GM21825 (cell line): ENCODE measurements around the gene NOXA1.
"Not testable (repeated sequence)": the region's sequence is repeated elsewhere in the genome, so short reads cannot be mapped to it uniquely, and the experiment has no call there.

ENCODE experiments used
- ATAC-seq: cut with Tn5 transposase; IDR thresholded peaks from one replicate; pipeline ENCODE4 v1.9.1; 2021; ENCODE audit warnings: mild to moderate bottlenecking, moderate library complexity; ENCODE audit not compliant: unreplicated experiment

NOXA1 gene

DNA sequence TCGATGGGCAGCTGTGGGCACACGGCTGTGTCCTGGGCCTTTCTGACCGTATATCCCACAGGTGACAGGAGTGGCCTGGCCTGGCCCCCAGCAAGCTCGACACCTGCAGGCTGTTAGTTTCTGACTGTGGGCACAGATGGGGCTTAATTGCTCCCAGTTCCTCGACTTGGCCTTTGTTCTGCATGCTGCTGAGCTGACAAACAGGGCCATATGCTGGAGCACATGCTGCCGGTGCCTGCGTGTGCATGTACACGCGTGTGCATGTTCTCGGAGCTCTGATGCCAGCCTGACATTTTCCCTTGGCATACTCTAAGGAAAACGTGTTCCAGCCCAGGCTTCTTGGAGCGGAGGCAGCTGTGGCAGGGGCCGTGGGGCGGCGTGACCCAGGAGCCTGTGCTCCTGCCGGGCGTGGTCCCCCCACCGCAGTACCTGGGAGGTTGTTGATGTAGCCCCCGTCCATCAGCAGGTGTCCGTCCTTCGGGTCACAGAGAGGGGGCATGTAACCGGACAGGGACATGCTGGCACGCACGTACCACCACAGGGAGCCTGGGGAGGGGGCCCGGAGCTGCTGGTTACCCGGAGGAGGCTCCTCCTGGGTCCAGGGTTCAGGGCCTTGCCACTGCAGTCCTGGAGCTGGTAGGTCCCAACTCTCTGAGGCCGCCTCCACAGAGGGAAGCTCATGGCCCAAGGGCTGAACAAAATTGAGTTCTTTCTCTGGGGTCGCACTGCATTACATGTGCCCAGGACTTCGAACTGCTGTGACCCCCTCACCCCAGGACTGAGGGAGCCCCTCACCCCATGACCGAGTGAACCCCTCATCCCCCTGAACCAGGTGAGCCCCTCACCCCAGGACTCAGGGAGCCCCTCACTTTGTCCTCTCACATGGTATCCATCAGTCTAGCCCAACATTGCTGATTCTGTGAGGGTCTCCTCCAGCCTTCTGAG is 40.1 kb downstream of the NOXA1 start:
- no peak for ATAC-seq

DNA sequence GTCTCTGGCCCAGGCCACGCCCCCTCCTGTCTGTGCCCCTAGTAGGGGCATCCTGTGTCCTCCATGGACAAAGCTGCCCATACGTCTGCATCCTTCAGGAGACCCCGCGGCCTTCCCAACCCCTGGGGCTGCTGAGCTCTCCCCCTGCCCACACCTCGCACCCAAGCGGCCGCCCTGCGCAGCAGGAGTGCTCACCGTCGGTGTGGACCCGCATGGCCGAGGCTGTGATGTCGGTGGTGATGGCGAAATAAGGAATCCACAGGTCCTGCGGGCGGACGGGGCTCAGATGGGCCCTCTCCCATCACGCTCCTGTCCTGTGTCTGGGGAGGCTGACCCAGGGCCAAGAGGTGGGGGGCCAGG is 40.7 kb downstream of the NOXA1 start:
- ATAC-seq: no peak

DNA sequence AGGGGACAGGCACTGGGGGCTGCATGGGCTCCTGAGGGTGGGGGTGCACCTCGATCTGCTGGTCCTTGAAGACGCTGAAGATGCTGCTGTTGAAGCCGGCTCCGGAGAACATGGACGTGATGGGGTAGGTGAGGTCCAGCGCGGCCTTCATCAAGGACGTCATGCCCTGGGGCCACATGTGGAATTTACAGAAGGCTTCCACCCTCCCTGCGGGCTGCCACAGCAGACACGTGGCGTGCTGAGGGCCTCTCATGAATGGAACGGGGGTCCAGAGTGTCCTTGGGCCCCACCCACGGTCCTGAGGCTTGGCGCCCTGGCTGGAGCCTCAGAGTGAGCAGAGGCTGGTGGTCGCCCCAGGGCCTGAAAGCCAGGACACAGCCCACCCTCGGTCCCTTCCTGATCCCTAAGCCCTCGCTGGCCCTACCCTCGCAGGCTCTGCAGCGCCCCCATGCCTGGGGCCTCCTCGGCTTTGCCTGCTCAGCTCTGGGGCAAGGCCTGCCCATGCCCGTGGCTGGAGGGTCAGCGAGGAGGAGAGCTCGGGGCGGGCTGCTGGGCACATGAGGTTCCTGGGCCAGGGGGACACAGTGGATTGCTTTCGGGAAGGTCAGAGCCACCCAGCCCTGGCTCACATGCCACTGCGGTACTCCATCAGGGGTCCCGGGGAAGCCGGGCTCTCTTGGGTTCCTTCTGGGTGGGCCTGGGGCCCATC is 41.3 kb downstream of the NOXA1 start:
- ATAC-seq: no peak

DNA sequence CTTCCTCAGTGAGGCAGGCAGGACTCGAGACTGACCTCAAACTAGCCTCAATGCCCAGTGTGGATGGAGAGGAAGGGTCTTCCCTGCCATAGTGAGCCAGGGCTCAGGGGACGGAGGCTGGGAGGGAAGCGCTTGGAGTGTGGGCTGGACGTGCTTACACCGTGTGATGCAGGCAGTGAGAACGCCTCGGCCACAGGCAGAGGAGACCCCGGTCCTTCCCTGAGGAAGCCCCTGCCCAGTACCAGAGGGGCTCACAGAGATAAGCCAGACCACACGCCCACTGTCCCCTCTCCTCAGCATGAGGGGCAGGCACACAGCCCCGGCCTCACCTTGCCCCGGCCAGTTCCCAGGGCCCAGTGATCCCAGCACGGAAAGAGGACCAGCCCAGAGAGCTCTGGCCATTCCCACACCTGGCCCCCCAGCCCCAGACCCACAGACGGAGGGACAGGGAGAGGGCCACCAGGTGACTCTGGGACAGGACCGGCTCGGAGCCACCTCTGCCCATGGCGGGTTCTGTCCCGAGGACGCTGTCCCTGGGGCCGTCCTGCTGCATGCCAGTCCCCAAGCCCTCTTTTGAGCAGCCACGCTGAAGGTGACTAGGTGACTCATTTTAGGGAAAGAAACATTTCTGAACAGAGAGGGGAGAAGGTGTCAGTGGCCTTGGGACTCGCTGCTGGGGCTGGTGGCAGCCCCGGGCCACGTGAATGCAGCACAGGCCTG is 42.0 kb downstream of the NOXA1 start:
- no peak for ATAC-seq

DNA sequence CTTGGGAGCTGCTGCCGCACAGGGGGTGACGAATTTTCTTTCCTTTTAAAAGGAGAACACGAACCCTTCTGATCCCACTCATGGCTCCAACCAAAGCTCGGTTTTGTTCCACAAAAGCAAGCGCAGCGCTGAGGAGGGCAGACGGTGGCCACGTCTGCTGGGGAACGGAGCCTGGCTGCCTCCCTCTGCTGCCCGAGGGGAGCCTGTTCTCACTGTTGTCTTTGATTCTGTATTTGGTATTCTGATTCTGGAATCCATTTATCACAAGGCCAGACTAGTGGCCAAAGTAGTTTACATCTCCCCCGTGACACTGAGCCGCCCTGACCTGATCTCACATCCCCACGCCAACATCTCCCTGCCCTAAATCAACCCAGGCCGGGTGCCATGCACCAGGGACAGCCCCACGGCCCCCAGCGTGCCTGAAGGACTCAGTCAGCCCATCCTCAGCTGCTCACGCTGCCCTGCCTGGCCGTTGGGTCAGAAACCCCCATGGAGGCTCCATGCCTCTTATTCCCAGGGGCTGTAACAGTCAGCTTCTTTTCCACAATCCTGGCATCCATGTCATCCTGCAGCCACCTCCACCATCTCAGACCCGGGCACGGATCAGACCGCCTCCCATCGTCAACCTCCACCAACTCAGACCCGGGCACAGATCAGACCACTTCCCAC is 42.7 kb downstream of the NOXA1 start:
- ATAC-seq: no peak

DNA sequence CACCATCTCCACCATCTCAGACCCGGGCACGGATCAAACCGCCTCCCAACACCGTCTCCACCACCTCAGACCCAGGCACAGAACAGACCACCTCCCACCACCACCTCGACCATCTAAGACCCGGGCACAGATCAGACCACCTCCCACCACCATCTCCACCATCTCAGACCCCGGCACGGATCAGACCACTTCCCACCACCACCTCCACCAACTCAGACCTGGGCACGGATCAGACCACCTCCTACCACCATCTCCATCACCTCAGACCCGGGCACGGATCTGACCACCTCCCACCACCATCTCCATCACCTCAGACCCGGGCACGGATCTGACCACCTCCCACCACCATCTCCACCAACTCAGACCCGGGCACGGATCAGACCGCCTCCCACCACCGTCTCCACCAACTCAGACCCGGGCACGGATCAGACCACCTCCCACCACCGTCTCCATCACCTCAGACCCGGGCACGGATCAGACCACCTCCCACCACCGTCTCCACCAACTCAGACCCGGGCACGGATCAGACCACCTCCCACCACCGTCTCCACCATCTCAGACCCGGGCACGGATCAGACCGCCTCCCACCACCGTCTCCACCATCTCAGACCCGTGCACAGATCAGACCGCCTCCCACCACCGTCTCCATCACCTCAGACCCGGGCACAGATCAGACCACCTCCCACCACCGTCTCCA is 43.3 kb downstream of the NOXA1 start:
- not testable (repeated sequence) for ATAC-seq

DNA sequence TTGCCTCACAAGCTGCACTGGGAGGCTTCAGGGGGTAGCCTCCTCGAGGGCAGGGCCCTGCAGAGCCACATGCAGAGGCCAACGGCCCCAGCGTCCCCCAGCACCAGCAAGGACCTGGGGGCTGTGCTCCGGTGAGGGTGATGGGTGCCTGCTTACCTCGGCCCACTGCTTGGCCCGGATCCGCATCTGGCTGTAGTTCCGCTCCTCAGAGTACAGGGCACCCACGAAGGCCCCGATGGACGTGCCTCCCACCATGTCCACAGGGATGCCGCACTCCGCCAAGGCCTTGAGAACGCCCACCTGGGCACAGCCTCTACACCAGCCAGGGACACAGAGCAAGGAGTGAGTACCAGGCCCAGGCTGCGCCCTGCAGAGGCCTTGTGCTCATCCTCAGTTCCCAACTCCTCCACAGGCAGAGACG is 44.0 kb downstream of the NOXA1 start:
- no peak for ATAC-seq

DNA sequence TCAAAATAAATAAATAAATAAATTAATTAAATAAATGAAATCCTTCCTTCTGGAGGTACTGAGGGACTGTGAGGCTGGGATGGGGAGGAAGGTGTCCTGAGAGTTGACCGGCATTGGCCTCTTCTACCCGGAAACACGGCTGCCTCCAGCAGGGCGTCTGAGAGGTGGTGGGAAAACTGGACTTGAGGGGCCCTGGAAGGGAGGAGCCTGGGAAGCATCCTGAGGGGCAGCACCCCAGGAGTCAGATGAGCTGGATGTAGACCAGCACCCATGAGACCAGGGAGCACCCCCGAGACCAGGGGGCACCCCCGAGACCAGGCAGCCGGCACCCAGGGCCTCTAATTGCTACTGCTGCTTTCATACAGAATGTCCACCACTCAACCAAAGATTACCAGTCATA is 44.7 kb downstream of the NOXA1 start:
- ATAC-seq: no peak

DNA sequence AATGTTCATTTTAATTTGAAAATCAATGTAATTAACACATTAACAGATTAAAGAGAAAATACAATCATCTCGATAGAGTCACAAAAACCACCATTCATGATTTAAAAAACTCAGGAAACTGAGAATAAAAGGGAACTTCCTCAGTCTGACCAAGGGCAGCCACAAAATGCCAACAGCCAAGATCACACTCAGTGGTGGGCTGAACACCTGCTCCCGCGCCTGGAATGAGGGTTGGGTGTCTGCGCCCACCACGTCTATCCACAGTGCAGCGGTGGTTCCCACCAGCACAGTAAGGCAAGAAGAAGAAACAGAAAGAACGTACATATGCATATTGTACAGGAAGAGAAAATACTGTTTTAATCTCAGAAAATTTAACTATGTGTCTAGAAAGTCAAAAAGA is 47.6 kb downstream of the NOXA1 start:
- no peak for ATAC-seq

DNA sequence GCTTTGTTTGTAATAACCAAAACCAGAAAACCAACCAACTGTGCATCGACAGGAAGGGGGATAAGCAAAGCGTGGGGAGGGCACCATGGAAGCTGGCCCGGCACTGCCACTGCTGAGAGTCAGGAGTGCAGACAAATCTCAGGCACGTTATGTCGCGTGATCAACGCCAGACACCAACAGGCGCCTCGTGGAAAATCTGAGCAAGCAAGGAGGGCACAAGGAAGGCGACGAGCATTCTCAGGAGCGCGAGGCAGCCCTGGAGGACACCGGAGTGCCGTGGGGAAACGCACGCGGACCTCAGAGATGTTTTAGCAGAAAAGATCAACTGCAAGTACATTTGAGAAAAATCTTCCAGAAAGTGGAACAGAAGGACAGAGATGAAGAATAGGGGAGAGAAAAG is 51.1 kb downstream of the NOXA1 start:
- no peak for ATAC-seq

DNA sequence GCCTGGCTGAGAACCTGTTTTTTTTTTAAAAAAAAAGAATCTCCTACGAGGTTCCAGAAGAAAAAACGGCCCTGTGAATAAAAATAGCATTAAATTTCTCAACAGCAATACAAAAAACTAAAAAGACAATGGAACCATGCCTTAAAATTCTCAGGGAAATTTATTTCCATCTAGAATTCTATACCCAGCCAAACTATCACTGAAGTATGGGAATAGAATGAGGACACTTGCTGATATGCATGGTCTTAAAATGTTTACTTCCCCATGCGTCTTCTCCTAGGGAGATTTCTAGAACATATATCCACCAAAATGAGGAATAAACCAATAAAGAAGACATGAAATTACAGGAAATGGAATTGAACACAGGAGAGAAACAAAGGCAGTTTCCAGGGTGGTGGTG is 52.5 kb downstream of the NOXA1 start:
- ATAC-seq: no peak

DNA sequence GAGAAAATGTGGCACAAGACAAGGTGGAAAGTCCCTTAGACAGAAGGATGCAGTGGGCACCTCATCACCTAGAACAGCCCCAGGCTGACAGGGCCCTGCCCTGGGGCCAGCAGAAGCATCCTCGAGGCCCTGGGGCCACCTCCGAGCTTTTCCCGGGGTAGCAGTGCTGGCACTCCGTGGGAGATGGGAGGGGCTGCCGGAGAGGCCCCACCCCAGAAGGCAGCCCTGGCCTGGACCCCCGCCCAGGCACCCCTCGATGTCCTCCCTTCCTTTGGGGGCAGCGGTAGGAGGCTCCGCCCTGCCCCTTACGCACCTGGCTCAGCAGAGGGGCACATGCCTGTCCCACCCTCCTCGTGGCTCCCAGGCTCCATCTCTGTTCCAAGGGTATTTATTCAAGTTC is 53.7 kb downstream of the NOXA1 start:
- no peak for ATAC-seq

DNA sequence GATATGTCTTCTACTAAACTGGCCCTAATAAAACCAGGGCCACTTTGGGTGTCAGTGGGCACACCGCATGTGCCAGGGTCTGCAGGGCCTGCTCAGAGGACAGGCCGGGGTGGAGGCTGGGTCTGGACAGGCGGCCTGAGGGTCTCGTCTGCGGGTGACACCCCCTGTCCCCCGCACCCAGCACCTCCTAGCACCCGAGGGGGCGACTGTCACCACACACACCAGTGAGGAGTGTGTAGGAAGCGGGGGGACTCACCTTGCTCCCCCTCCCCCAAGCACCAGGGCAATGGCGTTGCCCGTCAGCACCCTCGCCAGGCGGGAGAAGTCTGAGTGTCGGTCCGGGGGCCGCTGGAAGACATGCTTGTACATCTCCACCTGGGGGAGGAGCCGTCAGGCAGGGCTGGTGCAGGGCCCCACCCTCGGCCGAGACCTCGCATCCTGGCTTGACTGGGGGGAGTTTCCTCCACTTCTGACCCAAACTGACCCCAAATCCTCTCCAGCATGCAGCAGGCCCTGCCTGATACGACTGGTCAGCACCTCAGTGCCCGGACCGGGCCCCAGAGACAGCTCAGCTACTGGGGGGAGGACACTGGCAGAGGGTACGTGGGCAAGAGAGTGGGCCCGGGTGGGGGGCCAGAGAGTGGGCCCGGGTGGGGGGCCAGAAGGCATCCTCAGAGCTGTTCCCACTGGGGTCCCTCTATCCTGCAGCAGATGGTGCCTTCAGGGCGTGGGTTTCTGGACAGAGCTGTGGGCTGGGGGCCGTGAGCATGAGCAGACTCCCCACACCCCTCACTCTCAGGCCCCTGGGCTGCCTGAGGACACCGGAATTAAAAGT is 54.8 kb downstream of the NOXA1 start:
- ATAC-seq: no peak

DNA sequence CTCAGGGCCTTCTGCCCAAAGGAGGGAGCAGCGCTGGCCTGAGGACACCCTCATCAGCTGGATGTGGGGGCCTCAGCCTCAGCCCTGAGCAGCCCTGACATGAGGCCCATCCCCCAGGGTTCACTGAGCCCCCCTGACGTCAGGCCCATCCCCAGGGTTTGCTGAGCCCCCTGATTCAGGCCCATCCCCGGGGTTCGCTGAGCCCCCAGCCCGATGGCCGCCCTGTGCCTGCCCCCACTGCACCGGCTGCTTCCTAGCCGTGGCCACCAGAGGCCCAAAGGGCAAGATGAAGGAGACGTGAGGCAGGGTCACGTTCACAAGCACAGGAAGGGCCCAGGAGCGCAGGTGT is 55.4 kb downstream of the NOXA1 start:
- no peak for ATAC-seq

DNA sequence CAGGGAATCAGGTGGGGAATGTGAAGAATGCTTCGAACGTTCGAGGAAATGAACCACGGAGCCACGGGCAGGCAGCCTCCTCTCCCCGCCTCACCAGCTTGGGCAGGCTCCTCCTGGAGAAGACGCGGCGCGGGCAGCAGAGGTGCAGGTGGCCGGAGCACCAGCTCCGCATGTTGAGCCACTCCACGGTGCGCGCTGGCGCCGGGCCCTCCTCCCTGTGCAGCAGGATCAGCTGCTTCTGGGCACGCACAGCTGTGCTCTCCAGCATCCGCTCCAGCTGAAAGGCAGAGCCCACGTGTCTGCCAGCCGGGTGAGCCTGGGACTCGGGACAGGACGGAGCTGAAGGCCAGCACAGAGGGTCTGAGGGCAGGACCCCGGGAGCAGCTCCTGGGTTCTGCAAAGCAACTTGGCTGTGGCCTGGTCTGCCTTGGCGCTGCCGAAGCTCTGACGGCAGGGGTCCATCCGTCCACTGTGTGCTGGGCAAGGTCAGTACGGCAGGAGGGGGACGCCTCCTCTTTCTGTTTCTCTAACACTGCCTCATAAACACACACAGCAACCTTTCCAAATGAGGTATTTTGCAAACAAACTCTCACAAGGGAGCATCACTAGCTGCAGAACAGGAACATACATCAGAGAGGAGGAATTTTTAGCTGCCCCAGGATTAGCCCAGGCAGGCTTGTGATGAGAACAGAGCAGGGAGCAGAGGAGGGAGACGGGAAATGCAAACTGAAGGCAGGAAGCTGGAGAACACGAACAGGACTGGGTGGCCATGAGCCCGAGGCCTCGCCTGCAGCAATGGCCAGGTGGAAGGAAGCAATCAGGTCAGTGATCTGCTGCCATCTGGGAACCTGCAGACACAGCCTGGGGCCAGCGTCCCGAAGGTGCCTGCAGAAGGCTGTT is 56.0 kb downstream of the NOXA1 start:
- no peak for ATAC-seq

DNA sequence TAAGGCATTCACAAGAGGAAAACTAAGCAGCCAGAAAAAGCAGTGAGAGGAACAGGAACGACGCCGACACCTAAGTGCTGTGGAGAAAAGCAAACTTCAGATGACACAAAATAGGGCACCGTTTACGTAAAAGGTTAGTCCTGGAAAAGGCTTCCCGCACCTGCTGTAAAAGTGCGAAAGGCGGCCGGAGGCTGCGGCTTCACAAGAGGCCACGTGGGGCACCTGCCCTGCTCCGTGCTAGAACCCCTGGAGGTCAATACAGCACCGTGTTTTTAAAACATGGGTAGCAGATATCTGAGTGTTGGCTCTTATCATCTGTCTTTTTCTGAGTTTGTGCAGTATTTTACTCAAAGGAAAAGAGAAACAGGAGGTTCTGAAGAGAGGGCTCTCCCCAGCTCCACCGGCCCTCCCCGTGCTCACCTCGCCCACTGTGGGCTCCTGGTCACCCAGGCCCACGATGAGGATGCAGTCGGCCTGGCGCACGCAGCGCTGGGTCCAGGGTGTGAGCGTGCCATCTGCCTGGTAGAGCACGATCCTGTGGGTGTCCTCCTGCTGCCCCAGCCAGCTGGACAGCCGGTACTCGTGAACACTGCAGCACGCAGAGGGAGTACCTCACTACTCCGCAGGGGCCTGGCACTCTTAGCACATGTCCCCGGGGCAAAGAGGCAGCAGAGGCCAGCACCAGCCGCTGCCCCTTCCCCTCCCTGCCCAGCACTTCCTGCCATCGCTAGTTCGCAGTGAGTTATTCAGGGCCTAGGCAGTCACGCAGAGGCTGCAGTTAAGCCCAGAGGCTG is 56.9 kb downstream of the NOXA1 start:
- ATAC-seq: no peak

DNA sequence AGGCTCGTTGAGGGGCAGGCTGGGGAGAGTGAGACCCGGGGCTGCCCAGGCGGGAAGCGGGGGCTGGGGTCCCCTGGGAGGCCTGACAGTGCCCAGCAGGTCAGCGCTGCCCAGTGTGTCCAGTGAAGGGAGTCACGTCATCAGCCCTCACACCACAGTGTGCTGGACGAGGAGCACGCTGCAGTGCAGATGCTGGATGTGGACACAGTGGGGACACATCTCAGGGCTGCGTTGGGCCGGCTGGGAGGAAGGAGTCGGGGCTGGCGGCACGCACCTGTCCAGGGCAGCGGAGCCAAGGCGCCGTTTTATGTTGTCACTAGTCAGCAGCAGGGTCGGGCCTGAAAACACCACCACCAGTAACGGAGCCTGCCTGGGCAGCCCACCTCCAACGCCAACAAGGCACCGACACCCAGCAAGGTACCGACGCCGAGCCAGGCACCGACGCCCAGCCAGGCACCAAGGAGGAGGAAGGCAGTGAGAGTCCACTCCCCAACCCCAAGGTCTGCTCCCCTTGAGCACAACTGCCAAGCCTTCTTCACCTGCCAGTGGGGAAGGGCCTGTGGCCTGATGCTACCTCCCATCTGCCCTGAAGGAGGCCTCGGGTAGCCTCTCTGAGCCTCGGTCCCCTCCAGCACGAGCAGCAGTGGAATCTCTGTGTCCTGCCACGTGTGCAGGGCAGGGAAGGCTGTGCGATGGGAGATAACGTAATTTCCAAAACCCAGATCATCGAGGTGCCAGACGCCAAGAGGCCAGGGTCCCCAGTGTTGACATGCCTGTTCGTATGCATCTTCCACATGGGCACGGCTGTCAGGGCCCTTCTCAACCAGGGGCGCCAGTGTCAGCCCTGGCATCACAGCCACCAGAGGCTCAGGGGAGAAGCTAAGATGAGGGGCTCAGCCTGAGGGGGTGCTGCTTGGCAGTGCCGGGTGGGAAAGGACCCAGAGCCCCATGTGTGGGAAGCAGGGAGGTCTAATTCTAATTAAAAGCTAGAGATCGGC is 57.8 kb downstream of the NOXA1 start:
- ATAC-seq: no peak
